ENCODE results near the gene MEIS2.

Gene MEIS2

GRCh38 chr15:36924034-36924433 is 176.3 kb downstream of the MEIS2 start:
- DNase-seq = no peak

- DNase-seq = no peak
These were observed 178.8 kb downstream of the MEIS2 start for GRCh38 chr15:36921484-36922091.

- no peak for DNase-seq
These were observed 182.7 kb downstream of the MEIS2 start for GRCh38 chr15:36917411-36918267.

GRCh38 chr15:36914960-36915808 is 185.2 kb downstream of the MEIS2 start:
- no peak for DNase-seq

- no peak for DNase-seq
These were observed 185.9 kb downstream of the MEIS2 start for GRCh38 chr15:36914466-36914865.

- no peak for DNase-seq
These were observed 188.0 kb downstream of the MEIS2 start for GRCh38 chr15:36912311-36912712.

GRCh38 chr15:36911322-36911944 is 188.9 kb downstream of the MEIS2 start:
- no peak for DNase-seq

- DNase-seq = no peak
These were observed 191.4 kb downstream of the MEIS2 start for GRCh38 chr15:36908991-36909390.

- no peak for DNase-seq
These were observed 193.1 kb downstream of the MEIS2 start for GRCh38 chr15:36907295-36907694.

- DNase-seq = no peak
These were observed 194.4 kb downstream of the MEIS2 start for GRCh38 chr15:36905908-36906307.

- no peak for DNase-seq
These were observed 195.6 kb downstream of the MEIS2 start for GRCh38 chr15:36904715-36905114.

GRCh38 chr15:36903922-36904556 is 196.3 kb downstream of the MEIS2 start:
- DNase-seq = no peak

- DNase-seq = no peak
These were observed 197.2 kb downstream of the MEIS2 start for GRCh38 chr15:36903195-36903594.

- DNase-seq = no peak
These were observed 199.3 kb downstream of the MEIS2 start for GRCh38 chr15:36901012-36901411.

- no peak for DNase-seq
These were observed 200.7 kb downstream of the MEIS2 start for GRCh38 chr15:36899696-36900095.

- no peak for DNase-seq
These were observed 201.7 kb downstream of the MEIS2 start for GRCh38 chr15:36898536-36899126.

GRCh38 chr15:36897834-36898233 is 202.5 kb downstream of the MEIS2 start:
- no peak for DNase-seq

GRCh38 chr15:36896949-36897348 is 203.4 kb downstream of the MEIS2 start:
- DNase-seq = no peak

GRCh38 chr15:36894075-36894474 is 206.3 kb downstream of the MEIS2 start:
- DNase-seq = no peak

GRCh38 chr15:36893276-36893675 is 207.1 kb downstream of the MEIS2 start:
- no peak for DNase-seq

- DNase-seq = no peak
These were observed 212.0 kb downstream of the MEIS2 start for GRCh38 chr15:36888011-36888992.

Data from stimulated activated CD4-positive, alpha-beta T cell treated with anti-CD3 and anti-CD28 coated beads, Interleukin-1b, Interleukin-23, amount 100 ng/mL, for 48 hours (primary cell).